ENCODE results near the gene NRXN3. TPM values are rescaled to one million over a fixed set of nuclear protein-coding genes. Genes with fewer than 3 reads are reported as not detected.

Gene NRXN3
- total RNA-seq, 1 donor from 2014 or later: 11.4 TPM

- TF ChIP-seq, protein P1, sequence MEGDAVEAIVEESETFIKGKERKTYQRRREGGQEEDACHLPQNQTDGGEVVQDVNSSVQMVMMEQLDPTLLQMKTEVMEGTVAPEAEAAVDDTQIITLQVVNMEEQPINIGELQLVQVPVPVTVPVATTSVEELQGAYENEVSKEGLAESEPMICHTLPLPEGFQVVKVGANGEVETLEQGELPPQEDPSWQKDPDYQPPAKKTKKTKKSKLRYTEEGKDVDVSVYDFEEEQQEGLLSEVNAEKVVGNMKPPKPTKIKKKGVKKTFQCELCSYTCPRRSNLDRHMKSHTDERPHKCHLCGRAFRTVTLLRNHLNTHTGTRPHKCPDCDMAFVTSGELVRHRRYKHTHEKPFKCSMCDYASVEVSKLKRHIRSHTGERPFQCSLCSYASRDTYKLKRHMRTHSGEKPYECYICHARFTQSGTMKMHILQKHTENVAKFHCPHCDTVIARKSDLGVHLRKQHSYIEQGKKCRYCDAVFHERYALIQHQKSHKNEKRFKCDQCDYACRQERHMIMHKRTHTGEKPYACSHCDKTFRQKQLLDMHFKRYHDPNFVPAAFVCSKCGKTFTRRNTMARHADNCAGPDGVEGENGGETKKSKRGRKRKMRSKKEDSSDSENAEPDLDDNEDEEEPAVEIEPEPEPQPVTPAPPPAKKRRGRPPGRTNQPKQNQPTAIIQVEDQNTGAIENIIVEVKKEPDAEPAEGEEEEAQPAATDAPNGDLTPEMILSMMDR (IDR thresholded peaks at IDR 0.05; ENCODE audit: unreplicated experiment): no peak
- H3K36me3 Mint-ChIP-seq: no peaks in the 10 kb centered on the region
- H3K27me3 Mint-ChIP-seq (ENCODE audit: low read depth): peaks cover 23% of the 10 kb centered on the region
- no peak overlapping the region for H3K27ac Mint-ChIP-seq
- H3K4me1 Mint-ChIP-seq: no peaks in the 10 kb centered on the region
- DNase-seq (ENCODE audit: low spot score in 2 of 2, unreplicated experiment in 2 of 2): no peak
- H3K9me3 Mint-ChIP-seq: no peaks in the 10 kb centered on the region
- no peak overlapping the region for H3K4me3 Mint-ChIP-seq
Observed at GRCh38 chr14:78593949-78594348, 423.8 kb downstream of the NRXN3 start.

DNA sequence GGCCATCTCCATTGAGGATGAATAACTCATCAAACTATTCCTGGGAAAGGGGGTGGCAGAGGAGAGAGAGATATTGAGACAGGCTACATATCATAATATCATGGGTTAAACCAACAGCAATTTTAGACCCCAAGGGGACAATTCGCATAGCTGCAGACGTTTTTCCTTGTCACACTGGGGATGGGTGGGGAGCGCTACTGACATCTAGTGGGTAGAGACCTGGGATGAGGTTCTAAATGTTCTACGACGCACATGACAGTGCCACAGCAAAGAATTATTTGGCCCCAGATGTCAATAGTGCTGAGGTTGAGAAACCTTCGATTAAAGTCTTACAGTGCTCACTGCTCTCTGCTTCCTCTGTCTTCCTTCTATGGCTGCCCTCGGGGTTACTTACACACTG lies 425.6 kb downstream of the NRXN3 start:
- Mint-ChIP-seq H3K27me3 (ENCODE audit: low read depth) (peaks cover 30% of the 10 kb centered on the region), H3K36me3 (no peaks in the 10 kb centered on the region), H3K27ac (no peak overlapping the region), H3K4me3 (no peak overlapping the region), H3K4me1 (no peaks in the 10 kb centered on the region), H3K9me3 (no peaks in the 10 kb centered on the region)
- TF ChIP-seq, protein P1 (IDR thresholded peaks at IDR 0.05; ENCODE audit: unreplicated experiment): no peak
- no peak for DNase-seq (ENCODE audit: low spot score in 2 of 2, unreplicated experiment in 2 of 2)

GRCh38 chr14:78598046-78598920 lies 428.1 kb downstream of the NRXN3 start:
- no peaks in the 10 kb centered on the region for H3K4me1 Mint-ChIP-seq
- no peaks in the 10 kb centered on the region for H3K36me3 Mint-ChIP-seq
- DNase-seq (ENCODE audit: low spot score in 2 of 2, unreplicated experiment in 2 of 2): peak; percentile 33 to 59
- H3K4me3 Mint-ChIP-seq: no peak overlapping the region
- no peak overlapping the region for H3K27ac Mint-ChIP-seq
- H3K27me3 Mint-ChIP-seq (ENCODE audit: low read depth): peaks cover 30% of the 10 kb centered on the region
- H3K9me3 Mint-ChIP-seq: no peaks in the 10 kb centered on the region
- TF ChIP-seq, protein P1 (IDR thresholded peaks at IDR 0.05; ENCODE audit: unreplicated experiment): peak; percentile 87

DNA sequence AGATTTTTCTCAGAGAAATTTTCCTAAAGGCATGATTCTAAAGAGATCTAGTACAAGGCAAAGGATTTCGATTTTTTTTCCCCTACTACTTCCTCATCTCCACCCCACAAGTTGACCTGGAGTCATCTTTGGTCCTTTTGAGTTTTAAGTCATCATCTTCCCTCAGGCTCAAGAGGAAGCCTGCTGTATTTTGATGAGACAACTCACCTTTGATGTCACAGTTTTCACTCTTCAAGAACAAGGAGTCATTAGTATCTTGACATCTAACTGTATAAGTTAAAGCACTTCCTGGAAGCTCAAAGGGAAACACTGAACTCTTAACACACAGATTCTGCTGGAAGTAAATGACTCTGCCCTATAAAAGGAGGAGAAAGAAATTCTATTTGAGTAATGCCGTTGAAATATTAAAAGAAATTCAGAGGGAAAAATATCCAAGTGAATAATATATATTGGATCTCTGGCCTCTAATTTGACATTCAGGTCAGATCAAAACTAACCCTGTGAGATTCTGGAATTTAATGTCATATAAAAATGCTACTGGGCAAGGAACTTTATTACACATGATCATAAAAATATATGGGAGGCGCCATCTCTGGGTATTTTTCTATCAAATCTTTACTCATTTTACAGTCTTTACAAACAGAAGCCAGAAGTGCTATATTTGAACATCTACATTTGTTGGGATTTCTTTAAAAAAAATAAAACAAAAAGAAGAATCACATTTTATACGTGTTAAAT lies 435.0 kb downstream of the NRXN3 start:
- TF ChIP-seq, protein P1 (IDR thresholded peaks at IDR 0.05; ENCODE audit: unreplicated experiment): no peak
- H3K27ac Mint-ChIP-seq: no peak overlapping the region
- no peak overlapping the region for H3K4me3 Mint-ChIP-seq
- no peaks in the 10 kb centered on the region for H3K36me3 Mint-ChIP-seq
- peaks cover 10% of the 10 kb centered on the region for H3K27me3 Mint-ChIP-seq (ENCODE audit: low read depth)
- no peaks in the 10 kb centered on the region for H3K4me1 Mint-ChIP-seq
- no peak for DNase-seq (ENCODE audit: low spot score in 2 of 2, unreplicated experiment in 2 of 2)
- no peaks in the 10 kb centered on the region for H3K9me3 Mint-ChIP-seq

DNA sequence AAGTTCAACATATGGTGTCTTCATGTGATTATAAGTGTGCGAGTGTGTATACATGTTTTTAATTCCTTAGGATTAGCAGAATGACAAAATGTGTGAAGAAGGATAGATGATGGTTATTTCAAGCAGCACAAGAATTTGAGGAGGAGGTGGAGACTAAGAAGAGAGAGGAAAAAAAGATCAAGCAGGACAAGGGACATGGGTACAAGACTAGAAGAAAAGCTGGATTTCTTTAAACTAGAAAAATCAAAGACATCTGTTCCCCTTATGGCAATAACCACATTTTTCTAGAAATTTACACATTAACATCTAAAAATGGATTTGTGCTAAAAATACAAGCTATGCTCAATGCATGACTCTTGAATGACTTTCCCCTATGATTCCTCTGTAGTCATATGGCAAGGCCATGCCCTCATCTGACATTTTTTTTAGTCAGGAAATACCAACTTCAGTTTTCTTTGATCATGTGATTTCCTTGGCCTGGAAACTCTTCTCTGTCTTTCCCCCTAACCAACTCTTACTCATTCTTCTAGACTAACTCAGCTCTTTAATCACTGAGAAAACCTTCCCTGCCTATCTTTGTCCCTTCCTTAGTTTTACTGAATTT lies 435.8 kb downstream of the NRXN3 start:
- no peak for DNase-seq (ENCODE audit: low spot score in 2 of 2, unreplicated experiment in 2 of 2)
- Mint-ChIP-seq H3K27me3 (ENCODE audit: low read depth) (peaks cover 4% of the 10 kb centered on the region), H3K4me1 (no peaks in the 10 kb centered on the region), H3K9me3 (no peaks in the 10 kb centered on the region), H3K27ac (no peak overlapping the region), H3K4me3 (no peak overlapping the region), H3K36me3 (no peaks in the 10 kb centered on the region)
- TF ChIP-seq, protein P1 (IDR thresholded peaks at IDR 0.05; ENCODE audit: unreplicated experiment): no peak

Data from mesothelial cell of epicardium (in vitro differentiated cells).